GM19239 (cell line): ENCODE measurements around the gene APOE.

ENCODE experiments used
- DNase-seq: peaks from one replicate; pipeline ENCODE4 v3.0.0; 2011; ENCODE audit warnings: low spot score; ENCODE audit not compliant: insufficient read length
- FAIRE-seq: peaks from 2 replicates; lab custom pipeline; 2011; peaks lifted over from hg19 to GRCh38; lab: Jason Lieb, UNC

The APOE gene

DNA sequence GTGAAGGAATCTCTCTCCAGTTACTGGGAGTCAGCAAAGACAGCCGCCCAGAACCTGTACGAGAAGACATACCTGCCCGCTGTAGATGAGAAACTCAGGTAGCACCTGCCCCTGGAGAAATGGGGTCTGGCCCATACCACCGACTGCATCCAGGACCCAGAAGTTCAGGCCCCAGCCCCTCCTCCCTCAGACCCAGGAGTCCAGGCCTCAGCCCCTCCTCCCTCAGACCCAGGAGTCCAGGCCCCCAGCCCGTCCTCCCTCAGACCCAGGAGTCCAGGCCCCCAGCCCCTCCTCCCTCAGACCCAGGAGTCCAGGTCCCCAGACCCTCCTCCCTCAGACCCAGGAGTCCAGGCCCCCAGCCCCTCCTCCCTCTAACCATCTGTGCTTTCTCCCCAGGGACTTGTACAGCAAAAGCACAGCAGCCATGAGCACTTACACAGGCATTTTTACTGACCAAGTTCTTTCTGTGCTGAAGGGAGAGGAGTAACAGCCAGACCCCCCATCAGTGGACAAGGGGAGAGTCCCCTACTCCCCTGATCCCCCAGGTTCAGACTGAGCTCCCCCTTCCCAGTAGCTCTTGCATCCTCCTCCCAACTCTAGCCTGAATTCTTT is 43.3 kb downstream of the APOE start:
- DNase-seq (no peak), FAIRE-seq (no peak)

DNA sequence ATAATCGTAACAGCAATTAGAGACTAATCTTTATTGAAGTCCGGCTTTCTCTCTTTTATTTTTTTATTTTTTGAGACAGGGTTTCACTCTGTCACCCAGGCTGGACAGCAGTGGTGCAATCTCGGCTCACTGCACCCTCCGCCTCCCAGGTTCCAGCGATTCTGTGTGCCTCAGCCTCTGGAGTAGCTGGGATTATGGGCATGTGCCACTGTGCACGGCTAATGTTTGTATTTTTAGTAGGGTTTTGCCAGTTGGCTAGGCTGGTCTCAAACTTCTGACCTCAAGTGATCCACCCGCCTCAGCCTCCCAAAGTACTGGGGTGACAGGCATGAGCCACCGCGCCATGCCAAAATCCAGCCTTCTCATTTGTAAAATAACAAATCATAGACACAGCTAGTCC is 44.0 kb downstream of the APOE start:
- no peak for DNase-seq
- no peak for FAIRE-seq

DNA sequence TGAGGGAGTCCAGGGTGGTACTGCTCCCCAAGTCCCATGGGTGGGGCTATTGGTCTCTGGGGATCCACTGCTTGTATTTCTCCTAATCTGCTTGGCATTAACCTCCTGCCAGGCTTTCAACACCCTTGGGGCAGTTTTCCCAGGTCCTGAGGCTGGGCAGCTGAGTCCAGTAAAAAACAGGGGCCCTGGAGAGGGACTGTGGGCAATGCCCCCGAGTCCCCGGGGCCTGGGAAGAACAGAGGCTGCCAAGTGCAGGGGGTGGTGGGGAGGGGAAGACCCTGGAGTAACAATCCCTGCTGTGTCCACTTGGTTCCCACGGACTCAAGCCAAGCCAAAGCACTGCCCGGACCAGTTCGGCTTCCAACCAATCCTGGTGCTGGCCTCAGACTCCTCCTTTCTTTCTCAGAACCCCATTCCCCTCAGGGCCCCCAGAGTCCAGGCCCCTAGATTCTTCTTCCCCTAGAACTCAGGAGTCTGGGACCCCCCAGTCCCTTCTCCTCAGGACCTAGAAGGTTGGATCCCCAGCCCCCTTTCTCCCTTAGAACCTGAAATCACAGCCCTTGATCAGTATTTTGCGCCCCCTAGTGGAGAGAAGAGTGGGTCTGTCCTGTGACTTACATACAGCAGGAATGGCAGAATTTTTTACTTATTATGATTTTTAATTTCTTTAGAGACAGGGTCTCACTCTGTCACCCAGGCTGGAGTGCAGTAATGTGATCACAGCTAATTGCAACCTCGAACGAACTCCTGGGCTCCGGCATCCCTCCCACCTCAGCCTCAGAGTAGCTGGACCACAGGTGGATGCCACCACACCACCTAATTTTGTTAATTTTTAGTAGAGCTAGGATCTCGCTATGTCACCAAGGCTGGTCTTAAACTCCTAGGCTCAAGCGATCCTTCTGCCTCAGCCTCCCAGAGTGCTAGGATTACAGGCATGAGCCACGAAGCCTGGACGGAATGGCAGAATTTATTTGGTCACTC is 45.9 kb downstream of the APOE start:
- peak; percentile 76 for FAIRE-seq
- peak; percentile 59 for DNase-seq

- no peak for DNase-seq
- FAIRE-seq: no peak
These were observed 48.7 kb downstream of the APOE start for GRCh38 chr19:44954278-44954648.

GRCh38 chr19:44954649-44955504 is 49.3 kb downstream of the APOE start, which contains the start of gene CLPTM1:
CLPTM1 (plus strand) TSS chr19:44955380; CDS start chr19:44955396, 16 bp downstream.
- DNase-seq (peak; percentile 90), FAIRE-seq (peak; percentile 91)

- DNase-seq (no peak), FAIRE-seq (no peak)
These were observed 50.2 kb downstream of the APOE start for GRCh38 chr19:44955505-44956439.

GRCh38 chr19:44957526-44957925 is 51.9 kb downstream of the APOE start:
- DNase-seq: no peak
- no peak for FAIRE-seq

DNA sequence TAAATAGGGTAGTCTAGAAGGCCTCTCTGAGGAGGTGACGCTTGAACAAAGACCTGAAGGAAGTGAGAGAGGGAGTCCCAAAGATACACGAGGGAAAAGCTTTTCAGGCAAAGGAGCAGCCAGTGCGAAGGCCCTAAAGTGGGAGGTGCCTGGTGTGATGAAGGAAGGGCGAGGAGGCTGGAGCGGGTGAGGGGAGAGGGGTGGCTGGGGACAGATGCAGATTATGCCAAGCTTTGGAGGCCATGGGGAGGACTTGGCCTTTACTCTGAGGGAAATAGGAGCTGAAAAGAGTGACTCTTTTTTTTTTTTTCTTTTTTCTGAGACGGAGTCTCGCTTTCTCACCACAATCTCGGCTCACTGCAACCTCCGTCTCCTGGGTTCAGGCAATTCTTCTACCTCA is 52.5 kb downstream of the APOE start:
- DNase-seq: no peak
- FAIRE-seq: no peak
